22Rv1 (cell line): ENCODE measurements around the gene SERPIND1.

Source experiments
- H3K27ac ChIP-seq: fragments of 450-650 bp; 2 replicates; pipeline ENCODE4 v1.5.1; 2017
- ZFX ChIP-seq: fragments of 450-650 bp; IDR thresholded peaks from 2 replicates; pipeline ENCODE4 v1.6.1; 2017; ENCODE audit warnings: antibody characterized with exemption, borderline replicate concordance
- TF ChIP-seq, protein P1 (sequence below): fragments of 450-650 bp; IDR thresholded peaks from 2 replicates; pipeline ENCODE4 v1.5.1; 2017; ENCODE audit warnings: mild to moderate bottlenecking

SERPIND1 gene

DNA sequence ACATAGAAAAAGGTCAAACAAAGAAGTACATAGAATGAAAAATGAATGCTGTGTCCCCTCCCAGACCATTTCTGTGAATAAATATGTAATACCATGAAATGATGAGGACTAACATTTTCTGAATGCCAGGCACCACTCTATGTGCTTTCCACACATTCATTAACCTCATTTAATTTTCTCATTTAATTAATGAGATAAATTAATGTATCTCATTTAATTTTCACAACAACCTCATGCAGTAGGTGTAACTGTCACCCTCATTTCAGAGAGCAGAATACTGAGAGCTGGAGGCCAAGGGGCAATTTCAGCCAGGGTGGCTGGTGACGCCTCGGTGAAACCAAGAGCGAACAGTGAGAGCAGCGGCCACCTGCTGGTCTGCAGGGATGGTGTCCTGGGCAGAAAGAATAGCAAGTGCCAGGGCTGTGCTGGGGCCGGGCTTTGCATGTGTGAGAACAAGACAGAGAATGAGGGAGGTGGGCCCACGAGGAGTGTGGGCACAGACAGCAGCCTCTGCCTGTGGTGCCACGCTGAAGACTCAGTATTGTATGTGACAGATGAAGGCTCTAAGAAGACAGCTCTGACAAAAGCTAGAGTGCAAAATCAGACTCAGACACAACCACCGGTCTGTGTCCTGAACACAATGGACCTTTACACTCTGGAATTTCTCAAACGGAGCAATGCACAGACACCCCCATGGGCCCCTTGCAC, 1.8 kb upstream of the SERPIND1 start:
- no peak overlapping the region for H3K27ac ChIP-seq
- no peak for TF ChIP-seq ZFX
- TF ChIP-seq, protein P1, sequence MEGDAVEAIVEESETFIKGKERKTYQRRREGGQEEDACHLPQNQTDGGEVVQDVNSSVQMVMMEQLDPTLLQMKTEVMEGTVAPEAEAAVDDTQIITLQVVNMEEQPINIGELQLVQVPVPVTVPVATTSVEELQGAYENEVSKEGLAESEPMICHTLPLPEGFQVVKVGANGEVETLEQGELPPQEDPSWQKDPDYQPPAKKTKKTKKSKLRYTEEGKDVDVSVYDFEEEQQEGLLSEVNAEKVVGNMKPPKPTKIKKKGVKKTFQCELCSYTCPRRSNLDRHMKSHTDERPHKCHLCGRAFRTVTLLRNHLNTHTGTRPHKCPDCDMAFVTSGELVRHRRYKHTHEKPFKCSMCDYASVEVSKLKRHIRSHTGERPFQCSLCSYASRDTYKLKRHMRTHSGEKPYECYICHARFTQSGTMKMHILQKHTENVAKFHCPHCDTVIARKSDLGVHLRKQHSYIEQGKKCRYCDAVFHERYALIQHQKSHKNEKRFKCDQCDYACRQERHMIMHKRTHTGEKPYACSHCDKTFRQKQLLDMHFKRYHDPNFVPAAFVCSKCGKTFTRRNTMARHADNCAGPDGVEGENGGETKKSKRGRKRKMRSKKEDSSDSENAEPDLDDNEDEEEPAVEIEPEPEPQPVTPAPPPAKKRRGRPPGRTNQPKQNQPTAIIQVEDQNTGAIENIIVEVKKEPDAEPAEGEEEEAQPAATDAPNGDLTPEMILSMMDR, result no peak

DNA sequence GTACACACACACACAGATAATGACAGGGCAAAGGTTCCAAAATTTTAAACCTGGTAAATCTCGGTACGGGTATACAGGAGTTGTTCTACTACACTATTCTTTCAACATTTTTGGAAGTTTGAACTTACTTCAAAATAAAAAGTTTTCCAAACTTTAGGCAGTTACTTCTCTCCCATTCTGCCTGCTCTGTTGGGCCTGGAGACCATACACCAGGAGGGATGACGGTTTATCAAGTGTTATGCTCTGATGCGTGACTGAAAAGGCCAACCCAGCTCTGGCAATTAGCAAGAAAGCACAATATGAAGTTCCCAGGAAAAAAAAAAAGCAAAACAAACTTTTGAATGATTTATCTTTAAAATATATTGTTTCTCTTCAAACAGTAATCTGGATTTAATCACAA, 969 bp downstream of the SERPIND1 start:
- H3K27ac ChIP-seq, result no peak overlapping the region
- TF ChIP-seq, protein P1, result no peak
- no peak for TF ChIP-seq ZFX

DNA sequence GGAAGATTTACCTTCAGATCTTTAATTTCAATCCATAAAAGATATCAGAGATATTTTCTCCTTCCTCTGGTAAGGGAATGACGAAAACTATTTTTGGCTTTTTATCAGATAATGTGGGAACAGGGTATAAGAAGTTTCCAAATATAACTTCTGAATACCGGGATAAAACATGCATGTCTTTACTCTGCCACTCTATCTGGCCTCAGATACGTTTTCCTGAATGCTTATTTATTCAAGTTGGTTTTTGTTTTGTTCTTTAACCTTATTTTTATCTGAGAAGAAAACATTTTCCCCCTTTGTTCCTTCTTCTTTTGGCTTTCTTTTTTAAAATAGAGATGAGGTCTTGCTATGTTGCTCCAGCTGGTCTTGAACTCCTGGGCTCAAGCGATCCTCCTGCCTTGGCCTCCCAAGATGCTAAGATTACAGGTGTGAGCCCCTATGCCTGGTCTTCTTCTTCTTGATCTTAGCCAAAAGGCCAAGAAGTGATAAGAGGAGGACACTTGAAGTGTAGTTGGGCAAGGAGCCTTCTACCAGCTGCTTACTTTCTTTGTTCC, 1.5 kb downstream of the SERPIND1 start:
- no peak overlapping the region for H3K27ac ChIP-seq

DNA sequence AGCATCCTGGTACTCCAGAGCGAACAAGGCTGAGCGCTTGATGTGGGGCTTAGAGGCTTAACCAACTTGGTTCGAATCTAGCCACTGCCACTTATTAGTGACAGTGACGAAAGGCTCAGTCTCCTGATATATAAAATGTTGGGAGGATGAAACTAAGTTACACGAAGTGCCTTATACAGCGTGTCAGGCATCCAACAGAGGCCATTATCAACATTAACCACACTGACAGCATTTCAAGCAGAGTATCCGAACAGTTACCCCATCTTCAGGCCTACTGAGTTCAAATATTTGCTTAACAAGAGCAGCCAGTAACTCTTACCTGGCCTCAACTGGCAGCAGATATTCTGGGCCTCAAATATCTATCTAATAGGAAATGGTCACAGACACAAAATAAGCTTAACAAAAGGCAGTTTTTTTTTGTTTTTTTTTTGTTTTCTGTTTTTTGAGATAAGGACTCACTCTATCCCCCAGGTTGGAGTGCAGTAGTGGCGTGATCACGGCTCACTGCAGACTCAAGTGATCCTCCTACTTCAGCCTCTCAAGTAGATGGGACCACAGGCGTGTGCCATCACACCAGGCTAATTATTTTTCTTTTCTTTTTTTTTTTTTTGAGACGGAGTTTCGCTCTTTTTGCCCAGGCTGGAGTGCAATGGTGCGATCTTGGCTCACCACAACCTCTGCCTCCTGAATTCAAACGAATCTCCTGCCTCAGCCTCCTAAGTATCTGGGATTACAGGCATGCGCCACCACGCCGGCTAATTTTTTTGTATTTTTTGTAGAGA, 2.9 kb downstream of the SERPIND1 start:
- H3K27ac ChIP-seq, result peak overlapping the region; percentile 82
- TF ChIP-seq, protein P1, result no peak
- TF ChIP-seq ZFX, result no peak

More for the DNA sequence above, 1.5 kb downstream of the SERPIND1 start:
- TF ChIP-seq ZFX, result no peak
- TF ChIP-seq, protein P1, result no peak

DNA sequence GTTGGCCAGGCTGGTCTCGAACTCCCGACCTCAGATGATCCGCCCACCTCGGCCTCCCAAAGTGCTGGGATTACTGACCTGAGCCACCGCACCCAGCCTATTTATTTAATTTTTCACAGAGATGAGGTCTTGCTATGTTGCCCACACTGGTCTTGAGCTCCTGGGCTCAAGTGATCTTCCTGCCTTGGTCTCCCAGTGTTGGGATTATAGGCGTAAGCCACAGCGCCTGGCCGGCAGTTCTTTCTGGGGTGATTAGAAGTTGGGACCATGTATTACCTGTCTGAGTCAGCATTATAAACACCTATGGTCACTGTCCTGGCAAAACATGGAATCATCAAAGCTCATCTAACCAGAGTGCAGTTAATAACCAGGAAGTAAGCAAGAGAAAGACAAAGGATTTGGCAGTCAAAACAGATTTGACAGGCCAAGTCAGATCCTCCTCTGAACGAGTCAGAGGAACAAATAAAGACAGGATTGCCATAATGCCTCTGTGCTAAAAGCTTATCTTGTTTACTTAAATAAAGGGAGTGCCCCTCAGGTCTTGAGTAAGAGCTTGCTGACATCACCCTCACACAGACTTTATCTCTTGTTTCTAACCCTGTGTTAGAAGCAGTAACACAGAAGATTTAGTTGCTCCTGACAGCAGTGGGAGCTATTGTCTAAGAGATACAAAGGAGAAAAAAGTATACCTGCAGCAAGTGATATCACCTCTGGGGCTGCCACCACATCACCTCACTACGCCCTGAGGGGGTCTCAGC, 3.7 kb downstream of the SERPIND1 start:
- H3K27ac ChIP-seq, result peak overlapping the region; percentile 82
- no peak for TF ChIP-seq ZFX
- TF ChIP-seq, protein P1, result peak; percentile 27

DNA sequence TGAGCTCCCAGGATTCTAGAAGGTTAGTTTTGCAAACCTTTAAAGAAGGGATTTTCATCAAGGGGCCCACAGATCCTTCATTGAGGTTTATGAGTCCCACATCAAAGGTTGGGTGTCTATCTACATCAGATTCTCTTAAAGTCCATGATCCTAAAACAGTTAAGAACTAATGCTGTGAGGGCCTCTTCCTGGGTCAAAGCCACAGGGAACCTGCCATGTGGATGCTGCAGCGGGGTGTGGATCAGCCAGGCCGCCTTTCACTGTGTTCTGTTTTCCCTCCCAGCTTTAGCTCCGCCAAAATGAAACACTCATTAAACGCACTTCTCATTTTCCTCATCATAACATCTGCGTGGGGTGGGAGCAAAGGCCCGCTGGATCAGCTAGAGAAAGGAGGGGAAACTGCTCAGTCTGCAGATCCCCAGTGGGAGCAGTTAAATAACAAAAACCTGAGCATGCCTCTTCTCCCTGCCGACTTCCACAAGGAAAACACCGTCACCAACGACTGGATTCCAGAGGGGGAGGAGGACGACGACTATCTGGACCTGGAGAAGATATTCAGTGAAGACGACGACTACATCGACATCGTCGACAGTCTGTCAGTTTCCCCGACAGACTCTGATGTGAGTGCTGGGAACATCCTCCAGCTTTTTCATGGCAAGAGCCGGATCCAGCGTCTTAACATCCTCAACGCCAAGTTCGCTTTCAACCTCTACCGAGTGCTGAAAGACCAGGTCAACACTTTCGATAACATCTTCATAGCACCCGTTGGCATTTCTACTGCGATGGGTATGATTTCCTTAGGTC, 5.3 kb downstream of the SERPIND1 start:
- H3K27ac ChIP-seq, result peak overlapping the region; percentile 82; the same call in 1 of the 2 replicates
- no peak for TF ChIP-seq ZFX
- TF ChIP-seq, protein P1, result no peak
